Fibroblast of skin of back (primary cell): Measurements from ENCODE around the gene ZNF174.
A peak's percentile ranks its signal among the peaks of the same experiment; 100 is the strongest.

Experiments
- DNase-seq: peaks from one replicate; pipeline ENCODE4 v3.0.0-alpha.2; 2013

Gene ZNF174

GRCh38 chr16:3443108-3444031 lies 42.4 kb downstream of the ZNF174 start, which contains the start of the genes NAA60 and ZNF597:
Gene NAA60 (plus strand): TSS chr16:3443680. CDS start chr16:3476228, 32,548 bp downstream.
Gene ZNF597 (minus strand): TSS chr16:3443504. CDS start chr16:3443153, 351 bp downstream.
- DNase-seq = peak; percentile 95

- peak; percentile 72 for DNase-seq
Measured at GRCh38 chr16:3444032-3444388, 43.0 kb downstream of the ZNF174 start.

GRCh38 chr16:3454093-3454492 lies 53.1 kb downstream of the ZNF174 start:
- peak; percentile 24 for DNase-seq

GRCh38 chr16:3454631-3455147 lies 53.7 kb downstream of the ZNF174 start:
- DNase-seq = no peak

GRCh38 chr16:3457434-3458252 lies 56.6 kb downstream of the ZNF174 start:
- DNase-seq = peak; percentile 90

GRCh38 chr16:3458278-3458851 lies 57.4 kb downstream of the ZNF174 start:
- peak; percentile 65 for DNase-seq

- DNase-seq = no peak
Measured at GRCh38 chr16:3458852-3459361, 57.9 kb downstream of the ZNF174 start.
